Body of pancreas (tissue), 4 donors: ENCODE results near the gene F2R.

Experiments used
- POLR2A ChIP-seq, 3 donors: fragments of 450-650 bp; IDR thresholded peaks; one replicate each; pipeline ENCODE4 v1.6.1; 2016; ENCODE audit warnings: antibody characterized with exemption in 3 of 3, mild to moderate bottlenecking in 2 of 3
- TF ChIP-seq, protein P1 (sequence below), 7 experiments: fragments of 450-650 bp in 4 of 7; fragments of 200-600 bp in 3 of 7; sonication (generic) in 3 of 7; IDR thresholded peaks; one replicate each; pipeline ENCODE4 v1.5.1; 2016 to 2019; ENCODE audit warnings: antibody characterized with exemption in 7 of 7

DNA sequence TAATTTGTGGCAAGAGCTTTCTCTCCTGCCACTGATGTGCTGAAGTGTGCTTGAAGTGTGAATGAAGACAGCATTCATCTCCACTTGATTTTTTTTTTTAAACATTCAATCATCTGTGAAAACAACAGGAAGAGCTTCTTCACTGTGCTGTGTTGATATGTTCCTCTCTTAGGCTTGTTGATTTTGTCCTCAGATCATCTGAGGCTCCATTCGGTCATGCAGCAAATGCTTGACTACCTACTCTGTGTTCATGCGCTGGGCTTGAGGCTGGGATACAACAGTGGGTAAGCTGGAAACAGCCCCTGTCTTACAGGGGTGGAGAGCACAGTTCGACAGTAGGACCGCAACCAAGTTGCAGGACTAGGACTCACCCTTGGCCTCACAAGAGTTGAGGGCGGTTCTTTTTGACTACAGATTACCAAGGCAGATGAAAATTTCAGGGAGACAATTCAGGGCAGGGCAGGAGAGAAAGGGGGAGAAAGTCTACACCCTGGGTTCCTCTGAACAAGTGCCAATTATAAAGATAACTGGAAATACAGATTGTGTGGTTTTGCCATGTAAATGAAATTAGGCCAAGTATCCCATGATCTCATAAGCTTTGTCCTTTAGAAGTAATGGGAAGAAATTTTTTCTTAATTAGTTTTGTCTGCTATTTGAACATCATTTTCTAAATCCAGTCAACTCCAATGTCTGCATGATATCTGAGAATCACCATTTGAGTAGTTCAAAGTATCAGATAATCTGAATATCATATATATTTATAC lies 31.0 kb upstream of the F2R start:
- TF ChIP-seq, protein P1, sequence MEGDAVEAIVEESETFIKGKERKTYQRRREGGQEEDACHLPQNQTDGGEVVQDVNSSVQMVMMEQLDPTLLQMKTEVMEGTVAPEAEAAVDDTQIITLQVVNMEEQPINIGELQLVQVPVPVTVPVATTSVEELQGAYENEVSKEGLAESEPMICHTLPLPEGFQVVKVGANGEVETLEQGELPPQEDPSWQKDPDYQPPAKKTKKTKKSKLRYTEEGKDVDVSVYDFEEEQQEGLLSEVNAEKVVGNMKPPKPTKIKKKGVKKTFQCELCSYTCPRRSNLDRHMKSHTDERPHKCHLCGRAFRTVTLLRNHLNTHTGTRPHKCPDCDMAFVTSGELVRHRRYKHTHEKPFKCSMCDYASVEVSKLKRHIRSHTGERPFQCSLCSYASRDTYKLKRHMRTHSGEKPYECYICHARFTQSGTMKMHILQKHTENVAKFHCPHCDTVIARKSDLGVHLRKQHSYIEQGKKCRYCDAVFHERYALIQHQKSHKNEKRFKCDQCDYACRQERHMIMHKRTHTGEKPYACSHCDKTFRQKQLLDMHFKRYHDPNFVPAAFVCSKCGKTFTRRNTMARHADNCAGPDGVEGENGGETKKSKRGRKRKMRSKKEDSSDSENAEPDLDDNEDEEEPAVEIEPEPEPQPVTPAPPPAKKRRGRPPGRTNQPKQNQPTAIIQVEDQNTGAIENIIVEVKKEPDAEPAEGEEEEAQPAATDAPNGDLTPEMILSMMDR (IDR thresholded peaks at IDR 0.05), result no peak
- TF ChIP-seq POLR2A (IDR thresholded peaks at IDR 0.05), result no peak
